H1 (cell line): ENCODE results near the gene INPP4B.

Experiments used
- EP300 ChIP-seq, 2 experiments: IDR thresholded peaks; 1 replicate in 1 of 2; 2 replicates in 1 of 2; pipeline ENCODE4 v1.6.1; 2011 to 2012; ENCODE audit warnings: low read depth in 2 of 2, low read length in 2 of 2, mild to moderate bottlenecking in 2 of 2, borderline replicate concordance in 1 of 2, inconsistent platforms in 1 of 2, moderate library complexity in 1 of 2
- EZH2 ChIP-seq: fragments of 200-600 bp; sonication (generic); IDR thresholded peaks from 2 replicates; pipeline ENCODE4 v1.7.1; 2012; ENCODE audit warnings: low read depth, mild to moderate bottlenecking, moderate library complexity, low read length, inconsistent platforms; ENCODE audit not compliant: severe bottlenecking
- FOSL1 ChIP-seq: IDR thresholded peaks from 2 replicates; pipeline ENCODE4 v1.6.1; 2011; ENCODE audit warnings: mild to moderate bottlenecking, low read depth, low read length, moderate library complexity; ENCODE audit not compliant: insufficient read depth
- HDAC2 ChIP-seq, 2 experiments: fragments of 300-600 bp in 1 of 2; sonication (generic) in 1 of 2; IDR thresholded peaks; 2 replicates each; pipeline ENCODE4 v1.6.1; 2011 to 2012; ENCODE audit warnings: low read depth in 2 of 2, low read length in 2 of 2, mild to moderate bottlenecking in 2 of 2, moderate library complexity in 2 of 2, borderline replicate concordance in 1 of 2, inconsistent platforms in 1 of 2
- POLR2A ChIP-seq, 2 experiments: IDR thresholded peaks; 1 replicate in 1 of 2; 2 replicates in 1 of 2; pipeline ENCODE4 v1.6.1; 2011; ENCODE audit warnings: low read depth in 2 of 2, low read length in 2 of 2, mild to moderate bottlenecking in 2 of 2; ENCODE audit errors: control extremely low read depth in 1 of 2
- TAF1 ChIP-seq: IDR thresholded peaks from 2 replicates; pipeline ENCODE4 v1.6.1; 2011; ENCODE audit warnings: mild to moderate bottlenecking, low read depth, low read length
- YY1 ChIP-seq: IDR thresholded peaks from 2 replicates; pipeline ENCODE4 v1.6.1; 2011; ENCODE audit warnings: low read depth, mild to moderate bottlenecking, low read length
- TF ChIP-seq, protein P1 (sequence below), 3 experiments: IDR thresholded peaks; 1 replicate in 2 of 3; 2 replicates in 1 of 3; pipeline versions ENCODE4 v1.5.1 to v1.6.1; 2011; ENCODE audit warnings: low read length in 3 of 3, mild to moderate bottlenecking in 3 of 3, inconsistent platforms in 2 of 3, low read depth in 1 of 3, moderate library complexity in 1 of 3; ENCODE audit not compliant: insufficient read depth in 1 of 3; ENCODE audit errors: control extremely low read depth in 1 of 3
- TF ChIP-seq, protein P2 (sequence below): IDR thresholded peaks from 2 replicates; pipeline ENCODE4 v1.6.1; 2012; ENCODE audit warnings: low read length, inconsistent platforms

DNA sequence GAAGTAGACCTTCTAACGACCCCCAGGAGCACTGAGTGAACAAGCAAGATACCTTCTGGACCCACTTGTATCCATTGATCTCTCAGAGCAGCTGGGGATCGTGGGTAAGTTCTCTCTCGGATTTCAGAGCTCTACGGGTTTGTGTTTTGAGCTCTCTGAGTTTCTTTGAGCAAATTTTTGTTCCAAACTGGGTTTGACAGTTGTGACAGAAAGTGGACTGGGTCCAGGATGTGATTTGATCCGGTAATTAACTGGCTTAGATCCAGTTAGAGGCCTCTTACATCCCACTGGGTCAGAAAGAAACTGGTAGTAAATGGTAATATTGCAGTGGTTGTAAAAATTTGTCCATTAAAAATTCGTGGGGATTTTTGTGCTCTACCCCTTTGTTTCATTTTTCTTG, 459.2 kb downstream of the INPP4B start:
- TF ChIP-seq HDAC2 (IDR thresholded peaks at IDR 0.05; ENCODE audit: borderline replicate concordance in 1 of 2, low read depth in 2 of 2, low read length in 2 of 2) (no peak), FOSL1 (no peak), TAF1 (no peak), POLR2A (IDR thresholded peaks at IDR 0.05; ENCODE audit: control extremely low read depth in 1 of 2, low read depth in 2 of 2, low read length in 2 of 2) (no peak), YY1 (no peak), EZH2 (no peak), EP300 (IDR thresholded peaks at IDR 0.05; ENCODE audit: borderline replicate concordance in 1 of 2, low read depth in 2 of 2, low read length in 2 of 2) (no peak)
- TF ChIP-seq, protein P1, sequence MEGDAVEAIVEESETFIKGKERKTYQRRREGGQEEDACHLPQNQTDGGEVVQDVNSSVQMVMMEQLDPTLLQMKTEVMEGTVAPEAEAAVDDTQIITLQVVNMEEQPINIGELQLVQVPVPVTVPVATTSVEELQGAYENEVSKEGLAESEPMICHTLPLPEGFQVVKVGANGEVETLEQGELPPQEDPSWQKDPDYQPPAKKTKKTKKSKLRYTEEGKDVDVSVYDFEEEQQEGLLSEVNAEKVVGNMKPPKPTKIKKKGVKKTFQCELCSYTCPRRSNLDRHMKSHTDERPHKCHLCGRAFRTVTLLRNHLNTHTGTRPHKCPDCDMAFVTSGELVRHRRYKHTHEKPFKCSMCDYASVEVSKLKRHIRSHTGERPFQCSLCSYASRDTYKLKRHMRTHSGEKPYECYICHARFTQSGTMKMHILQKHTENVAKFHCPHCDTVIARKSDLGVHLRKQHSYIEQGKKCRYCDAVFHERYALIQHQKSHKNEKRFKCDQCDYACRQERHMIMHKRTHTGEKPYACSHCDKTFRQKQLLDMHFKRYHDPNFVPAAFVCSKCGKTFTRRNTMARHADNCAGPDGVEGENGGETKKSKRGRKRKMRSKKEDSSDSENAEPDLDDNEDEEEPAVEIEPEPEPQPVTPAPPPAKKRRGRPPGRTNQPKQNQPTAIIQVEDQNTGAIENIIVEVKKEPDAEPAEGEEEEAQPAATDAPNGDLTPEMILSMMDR (IDR thresholded peaks at IDR 0.05; ENCODE audit: control extremely low read depth in 1 of 3, insufficient read depth in 1 of 3, low read depth in 1 of 3, low read length in 3 of 3) = no peak
- TF ChIP-seq, protein P2, sequence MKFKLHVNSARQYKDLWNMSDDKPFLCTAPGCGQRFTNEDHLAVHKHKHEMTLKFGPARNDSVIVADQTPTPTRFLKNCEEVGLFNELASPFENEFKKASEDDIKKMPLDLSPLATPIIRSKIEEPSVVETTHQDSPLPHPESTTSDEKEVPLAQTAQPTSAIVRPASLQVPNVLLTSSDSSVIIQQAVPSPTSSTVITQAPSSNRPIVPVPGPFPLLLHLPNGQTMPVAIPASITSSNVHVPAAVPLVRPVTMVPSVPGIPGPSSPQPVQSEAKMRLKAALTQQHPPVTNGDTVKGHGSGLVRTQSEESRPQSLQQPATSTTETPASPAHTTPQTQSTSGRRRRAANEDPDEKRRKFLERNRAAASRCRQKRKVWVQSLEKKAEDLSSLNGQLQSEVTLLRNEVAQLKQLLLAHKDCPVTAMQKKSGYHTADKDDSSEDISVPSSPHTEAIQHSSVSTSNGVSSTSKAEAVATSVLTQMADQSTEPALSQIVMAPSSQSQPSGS = no peak
